HG02943 (cell line): ENCODE data around the gene METTL16.
A peak's percentile ranks its signal among the peaks of the same experiment; 100 is the strongest.
"Not testable (repeated sequence)": the region's sequence is repeated elsewhere in the genome, so short reads cannot be mapped to it uniquely, and the experiment has no call there.

Experiments
- ATAC-seq: cut with Tn5 transposase; IDR thresholded peaks from one replicate; pipeline ENCODE4 v1.9.1; 2021; ENCODE audit warnings: mild to moderate bottlenecking, low read depth, moderate library complexity; ENCODE audit not compliant: unreplicated experiment

The METTL16 gene, protein sequence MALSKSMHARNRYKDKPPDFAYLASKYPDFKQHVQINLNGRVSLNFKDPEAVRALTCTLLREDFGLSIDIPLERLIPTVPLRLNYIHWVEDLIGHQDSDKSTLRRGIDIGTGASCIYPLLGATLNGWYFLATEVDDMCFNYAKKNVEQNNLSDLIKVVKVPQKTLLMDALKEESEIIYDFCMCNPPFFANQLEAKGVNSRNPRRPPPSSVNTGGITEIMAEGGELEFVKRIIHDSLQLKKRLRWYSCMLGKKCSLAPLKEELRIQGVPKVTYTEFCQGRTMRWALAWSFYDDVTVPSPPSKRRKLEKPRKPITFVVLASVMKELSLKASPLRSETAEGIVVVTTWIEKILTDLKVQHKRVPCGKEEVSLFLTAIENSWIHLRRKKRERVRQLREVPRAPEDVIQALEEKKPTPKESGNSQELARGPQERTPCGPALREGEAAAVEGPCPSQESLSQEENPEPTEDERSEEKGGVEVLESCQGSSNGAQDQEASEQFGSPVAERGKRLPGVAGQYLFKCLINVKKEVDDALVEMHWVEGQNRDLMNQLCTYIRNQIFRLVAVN

DNA sequence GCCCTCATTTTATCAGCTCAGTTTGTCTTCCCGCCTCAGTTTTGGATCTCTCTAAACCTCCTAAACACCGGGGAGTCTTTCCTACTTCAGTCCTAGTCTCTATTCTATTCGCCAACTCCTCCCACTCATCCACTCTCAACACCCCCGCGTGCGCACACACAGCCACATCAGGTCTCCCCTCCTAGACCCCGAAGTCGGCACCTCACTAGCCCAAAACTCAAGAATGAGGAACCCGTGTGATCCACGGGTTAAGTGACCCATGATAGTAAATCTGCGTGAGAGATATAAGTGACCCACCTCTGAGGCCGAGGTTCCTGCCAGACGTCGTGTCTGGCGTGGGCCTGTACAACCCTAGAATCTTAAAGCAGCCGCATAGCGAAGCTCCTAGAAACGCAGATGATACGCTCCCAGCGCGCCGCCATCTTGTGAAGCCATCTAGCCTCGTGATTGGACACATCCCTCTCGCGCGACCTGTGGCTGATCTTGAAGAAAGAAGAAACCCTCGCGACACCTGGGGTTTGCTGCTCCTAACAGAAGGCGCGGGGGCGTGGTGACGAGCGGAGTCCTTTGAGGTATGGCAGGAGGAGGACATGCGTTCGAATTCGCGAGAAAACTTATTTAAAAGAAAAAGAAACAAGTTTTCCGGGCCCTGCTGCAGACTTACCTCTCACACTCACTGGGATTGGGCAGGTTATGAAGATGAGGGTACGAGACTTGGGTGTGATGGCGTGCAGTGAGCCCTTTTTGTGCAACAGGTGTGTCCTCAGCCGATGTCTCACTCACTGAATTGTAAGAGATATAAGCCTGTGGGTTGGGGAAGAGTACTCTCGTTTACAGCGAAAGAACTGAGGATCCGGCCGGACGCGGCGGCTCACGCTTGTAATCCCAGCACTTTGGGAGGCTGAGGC, at the start of gene METTL16:
METTL16 (minus strand) TSS at position 427 of the 908 bp plus-strand sequence. CDS start 9,557 bp downstream, outside the sequence.
- ATAC-seq = peak; percentile 93

DNA sequence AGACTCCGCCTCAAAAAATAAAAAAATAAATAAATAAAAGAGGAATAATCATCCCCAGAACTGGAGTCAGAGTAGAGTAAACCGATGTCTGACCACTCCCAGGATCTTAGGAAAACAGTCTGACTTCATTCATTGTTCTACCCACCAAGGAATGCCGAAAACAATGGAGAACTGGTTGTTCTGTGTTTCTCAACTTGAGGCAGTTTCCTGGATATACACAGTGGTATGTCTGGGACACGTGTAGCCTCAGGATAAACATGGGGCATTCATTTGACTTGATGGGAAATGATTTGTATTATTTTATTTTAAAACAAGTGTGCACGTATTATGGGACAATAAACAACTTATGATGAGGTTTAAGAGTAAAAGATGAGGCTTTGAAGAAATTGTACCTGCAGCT, 49.0 kb upstream of the METTL16 start:
- ATAC-seq = no peak

DNA sequence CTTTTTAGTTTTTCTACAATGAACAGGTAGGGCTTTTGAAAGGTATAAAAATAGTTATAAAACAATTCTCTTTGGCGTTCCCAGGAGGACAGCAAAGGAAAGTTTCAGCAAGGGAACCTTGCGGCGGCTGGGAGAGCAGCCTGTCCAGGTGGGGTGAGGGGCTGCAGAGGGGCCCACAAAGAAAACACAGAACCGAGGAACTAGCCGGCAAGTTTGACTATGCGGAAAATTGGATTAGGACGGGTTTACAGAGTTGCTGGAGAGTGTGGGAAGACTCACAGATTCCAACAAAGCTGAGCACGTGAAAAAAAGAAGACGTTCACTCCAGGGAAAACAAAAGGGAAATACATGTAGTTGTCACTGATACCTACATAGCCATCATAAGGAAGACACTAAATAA, 40.2 kb upstream of the METTL16 start:
- ATAC-seq = no peak

DNA sequence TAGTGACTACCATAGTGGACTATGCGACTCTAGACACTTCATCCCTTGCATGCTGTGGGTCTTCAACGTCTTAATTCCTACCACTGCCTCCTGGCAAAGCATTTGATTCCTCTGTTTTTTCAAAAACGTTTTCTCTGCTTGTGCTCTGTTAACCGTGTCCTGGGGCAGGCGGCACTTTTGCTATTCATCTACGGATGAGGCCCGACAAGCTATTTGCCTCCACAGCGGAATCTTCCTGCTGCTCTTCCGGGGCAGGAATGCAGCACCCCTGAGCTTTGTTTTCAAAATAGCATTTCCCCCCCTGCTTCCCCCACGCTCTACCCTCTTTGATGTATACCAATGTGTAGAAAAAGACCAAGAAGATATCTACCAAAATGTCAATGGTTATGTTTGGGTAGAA, 39.8 kb upstream of the METTL16 start:
- no peak for ATAC-seq

DNA sequence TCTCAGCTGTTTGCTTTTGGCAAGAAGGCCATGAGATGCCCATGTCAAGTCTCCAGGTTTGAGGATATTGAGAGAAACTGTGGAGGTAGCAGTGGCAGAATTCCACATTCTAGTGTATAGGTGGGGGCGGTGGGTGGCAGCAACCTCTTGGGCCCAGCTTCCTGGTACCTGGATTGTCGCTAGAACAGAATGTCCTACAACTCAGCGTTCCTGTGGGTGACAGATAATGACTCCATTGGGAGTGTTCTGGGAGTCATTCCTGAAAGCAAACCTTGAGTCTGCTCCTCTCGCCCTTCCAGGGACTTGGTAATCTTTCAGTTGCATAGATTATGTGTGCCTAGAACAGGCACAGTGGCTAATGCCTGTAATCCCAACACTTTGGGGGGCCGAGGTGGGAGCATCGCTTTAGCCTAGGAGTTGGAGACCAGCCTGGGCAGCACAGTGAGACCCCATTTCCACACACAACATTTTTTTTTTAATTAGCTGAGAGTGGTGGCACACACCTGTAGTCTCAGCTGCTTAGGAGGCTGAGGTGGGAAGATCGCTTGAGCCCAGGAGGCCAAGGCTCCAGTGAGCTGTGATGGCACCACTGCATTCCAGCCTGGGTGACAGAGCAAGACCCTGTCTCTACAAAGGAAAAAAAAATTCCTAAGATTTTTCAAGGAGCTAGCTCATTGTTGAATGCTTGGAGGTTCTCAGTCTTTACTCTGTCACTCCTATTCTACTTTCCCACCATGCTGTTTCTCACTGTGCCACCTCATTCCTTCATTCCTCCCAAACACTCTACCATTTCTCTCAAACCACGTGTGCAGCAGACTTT, 37.9 kb upstream of the METTL16 start:
- no peak for ATAC-seq

DNA sequence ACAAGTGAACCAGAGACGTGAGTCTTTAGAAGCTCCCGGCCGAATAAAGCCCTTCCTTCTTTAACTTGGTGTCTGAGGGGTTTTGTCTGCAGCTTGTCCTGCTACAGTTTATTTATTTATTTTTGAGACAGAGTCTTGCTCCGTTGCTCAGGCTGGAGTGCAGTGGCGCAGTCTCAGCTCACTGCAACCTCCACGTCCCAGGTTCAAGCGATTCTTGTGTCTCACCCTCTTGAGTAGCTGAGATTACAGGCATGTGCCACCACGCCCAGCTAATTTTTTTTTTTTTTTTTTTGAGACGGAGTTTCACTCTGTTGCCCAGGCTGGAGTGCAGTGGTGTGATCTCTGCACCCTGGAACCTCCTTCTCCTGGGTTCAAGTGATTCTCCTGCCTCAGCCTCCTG, 36.3 kb upstream of the METTL16 start:
- not testable (repeated sequence) for ATAC-seq

DNA sequence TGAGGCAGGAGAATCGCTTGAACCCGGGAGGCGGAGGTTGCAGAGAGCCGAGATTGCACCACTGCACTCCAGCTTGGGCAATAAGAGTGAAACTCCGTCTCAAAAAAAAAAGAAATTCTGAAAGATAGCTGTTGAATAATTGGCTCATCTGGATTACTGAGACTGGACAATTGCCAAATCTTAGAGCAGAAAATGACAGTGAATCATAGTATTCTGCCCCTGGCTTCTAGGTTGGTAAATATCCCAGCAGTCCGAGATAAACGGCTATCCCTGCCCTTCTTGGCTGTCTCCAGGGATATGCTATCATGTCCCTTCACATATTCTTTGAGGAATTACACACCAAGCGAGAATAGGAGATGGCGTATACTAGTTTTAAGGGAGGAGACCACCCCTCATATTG, 35.5 kb upstream of the METTL16 start:
- no peak for ATAC-seq

DNA sequence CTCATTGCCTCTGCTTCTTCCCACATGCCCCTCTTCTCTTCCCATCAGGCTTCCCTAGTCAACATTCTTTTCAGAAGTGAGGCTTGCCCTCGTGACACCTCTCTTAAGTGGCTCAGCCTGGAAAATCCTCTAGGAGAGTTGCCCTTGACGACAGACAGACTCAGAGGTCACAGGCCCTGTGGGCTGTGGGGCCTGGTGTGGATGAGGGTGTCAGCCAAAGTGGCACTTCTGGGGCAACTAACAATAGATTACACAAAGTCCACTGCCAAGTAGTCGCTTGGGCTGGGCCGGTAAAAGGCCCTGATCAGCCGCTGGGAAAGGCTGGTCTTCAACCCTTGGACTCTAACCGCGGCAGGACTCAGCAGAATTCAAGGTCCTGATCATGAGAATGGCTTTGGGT, 33.7 kb upstream of the METTL16 start:
- ATAC-seq = no peak

DNA sequence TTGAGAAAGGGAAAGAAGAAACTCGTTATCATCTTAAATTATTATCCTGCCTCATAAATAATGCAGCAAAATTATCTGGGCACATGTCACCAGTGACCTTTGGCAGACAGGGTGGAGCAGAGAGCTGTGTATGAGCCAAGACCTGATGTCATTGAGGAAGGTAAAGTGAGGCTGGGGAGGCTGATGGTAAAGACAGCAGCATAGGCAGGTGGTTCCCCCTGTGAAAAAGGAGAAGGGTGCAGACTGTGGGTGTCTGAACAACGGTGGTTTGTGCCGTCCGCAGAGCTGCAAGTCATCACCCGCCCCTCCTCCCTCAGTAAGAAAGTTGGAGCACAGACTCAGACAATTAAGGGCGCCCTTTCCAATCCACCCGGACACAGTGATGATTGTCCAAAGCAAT, 30.8 kb upstream of the METTL16 start:
- no peak for ATAC-seq

DNA sequence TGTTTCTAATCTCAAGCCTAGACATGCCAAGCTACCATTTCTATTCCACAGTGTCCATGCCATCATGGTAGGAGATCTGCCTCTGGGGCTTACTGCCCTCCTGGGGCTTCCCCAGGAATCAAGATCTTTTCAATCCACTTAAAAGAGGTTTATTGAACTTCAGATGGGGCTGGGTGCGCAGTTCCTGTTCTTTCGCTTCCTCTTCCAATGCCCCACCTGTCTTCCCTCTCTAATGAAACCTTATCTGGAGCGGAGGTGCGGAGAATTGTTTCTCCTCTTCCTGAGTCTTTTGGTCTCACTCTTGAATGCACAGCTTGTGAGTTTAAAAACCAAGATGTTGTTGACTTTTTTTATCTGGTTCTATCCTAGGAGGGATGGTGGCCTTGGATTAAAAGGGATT, 30.4 kb upstream of the METTL16 start:
- ATAC-seq = no peak

DNA sequence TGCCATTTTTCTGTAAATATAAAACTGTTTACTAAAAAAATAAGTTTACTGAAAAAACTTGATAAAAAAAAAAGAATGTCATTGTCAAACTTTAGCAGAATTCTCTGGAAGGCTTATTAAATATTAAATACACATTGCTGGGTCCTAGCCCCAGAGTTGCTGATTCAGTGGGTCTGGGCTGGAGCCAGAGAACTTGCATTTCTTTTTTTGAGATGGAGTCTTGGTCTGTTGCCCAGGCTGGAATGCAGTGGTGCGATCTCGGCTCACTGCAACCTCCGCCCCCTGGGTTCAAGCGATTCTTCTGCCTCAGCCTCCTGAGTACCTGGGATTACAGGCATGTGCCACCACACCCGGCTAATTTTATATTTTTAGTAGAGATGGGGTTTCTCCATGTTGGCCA, 25.9 kb upstream of the METTL16 start:
- not testable (repeated sequence) for ATAC-seq

DNA sequence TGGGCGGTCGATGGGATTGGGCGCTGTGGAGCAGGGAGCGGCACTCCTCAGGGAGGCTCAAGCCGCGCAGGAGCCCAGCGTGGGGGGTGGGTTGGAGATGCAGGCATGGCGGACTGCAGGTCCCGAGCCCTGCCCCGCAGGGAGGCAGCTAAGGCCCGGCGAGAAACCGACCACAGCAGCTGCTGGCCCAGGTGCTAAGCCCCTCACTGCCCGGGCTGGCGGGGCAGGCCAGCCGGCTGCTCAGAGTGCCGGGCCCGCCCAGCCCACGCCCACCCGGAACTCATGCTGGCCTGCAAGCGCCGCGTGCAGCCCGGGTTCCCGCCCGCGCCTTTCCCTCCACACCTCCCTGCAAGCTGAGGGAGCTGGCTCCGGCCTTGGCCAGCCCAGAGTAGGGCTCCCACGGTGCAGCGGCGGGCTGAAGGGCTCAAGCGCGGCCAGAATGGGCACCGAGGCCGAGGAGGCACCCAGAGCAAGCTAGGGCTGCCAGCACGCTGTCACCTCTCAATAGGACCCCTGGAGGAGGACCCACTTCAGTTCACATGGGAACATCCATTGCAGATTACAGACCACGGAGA, 20.5 kb upstream of the METTL16 start:
- no peak for ATAC-seq

DNA sequence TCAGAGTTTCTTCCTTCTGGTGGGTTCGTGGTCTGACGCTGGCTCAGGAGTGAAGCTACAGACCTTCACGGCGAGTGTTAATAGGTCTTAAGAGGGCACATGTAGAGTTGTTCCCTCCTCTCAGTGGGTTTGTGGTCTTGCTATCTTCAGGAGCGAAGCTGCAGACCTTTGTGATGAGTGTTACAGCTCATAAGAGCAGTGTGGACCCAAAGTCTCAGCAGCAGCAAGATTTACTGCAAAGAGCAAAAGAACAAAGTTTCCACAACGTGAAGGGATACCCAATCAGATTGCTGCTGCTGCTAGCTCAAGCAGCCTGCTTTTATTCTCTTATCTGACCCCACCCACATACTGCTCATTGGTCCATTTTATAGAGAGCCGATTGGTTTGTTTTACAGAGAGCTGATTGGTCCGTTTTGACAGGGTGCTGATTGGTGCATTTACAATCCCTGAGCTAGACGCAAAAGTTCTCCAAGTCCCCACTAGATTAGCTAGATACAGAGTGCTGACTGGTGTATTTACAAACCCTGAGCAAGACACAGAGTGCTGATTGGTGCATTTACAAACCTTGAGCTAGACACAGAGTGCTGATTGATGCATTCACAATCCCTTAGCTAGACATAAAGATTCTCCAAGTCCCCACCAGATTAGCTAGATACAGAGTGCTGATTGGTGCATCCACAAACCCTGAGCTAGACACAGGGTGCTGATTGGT, 19.7 kb upstream of the METTL16 start:
- ATAC-seq = not testable (repeated sequence)

DNA sequence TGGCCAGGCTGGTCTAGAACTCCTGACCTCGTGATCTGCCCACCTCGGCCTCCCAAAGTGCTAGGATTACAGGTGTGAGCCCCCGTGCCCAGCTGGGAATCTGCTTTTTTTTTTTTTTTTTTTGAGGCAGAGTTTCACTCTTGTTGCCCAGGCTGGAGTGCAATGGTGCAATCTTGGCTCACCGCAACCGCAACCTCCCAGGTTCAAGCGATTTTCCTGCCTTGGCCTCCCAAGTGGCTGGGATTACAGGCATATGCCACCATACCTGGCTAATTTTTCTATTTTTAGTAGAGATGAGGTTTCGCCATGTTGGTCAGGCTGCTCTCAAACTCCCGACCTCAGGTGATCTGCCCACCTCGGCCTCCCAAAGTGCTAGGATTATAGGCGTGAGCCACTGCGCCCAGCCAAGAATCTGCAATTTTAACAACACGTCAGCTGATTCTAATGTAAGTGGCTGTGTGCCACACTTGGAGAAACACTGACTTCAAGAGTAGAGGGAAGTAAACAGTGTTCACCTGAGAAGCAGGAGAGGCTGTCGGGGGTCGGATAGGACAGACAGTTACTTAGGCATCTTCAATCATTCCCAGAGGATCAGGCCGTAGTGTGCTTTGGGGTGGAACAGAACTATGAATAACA, 10.2 kb upstream of the METTL16 start:
- ATAC-seq = not testable (repeated sequence)

DNA sequence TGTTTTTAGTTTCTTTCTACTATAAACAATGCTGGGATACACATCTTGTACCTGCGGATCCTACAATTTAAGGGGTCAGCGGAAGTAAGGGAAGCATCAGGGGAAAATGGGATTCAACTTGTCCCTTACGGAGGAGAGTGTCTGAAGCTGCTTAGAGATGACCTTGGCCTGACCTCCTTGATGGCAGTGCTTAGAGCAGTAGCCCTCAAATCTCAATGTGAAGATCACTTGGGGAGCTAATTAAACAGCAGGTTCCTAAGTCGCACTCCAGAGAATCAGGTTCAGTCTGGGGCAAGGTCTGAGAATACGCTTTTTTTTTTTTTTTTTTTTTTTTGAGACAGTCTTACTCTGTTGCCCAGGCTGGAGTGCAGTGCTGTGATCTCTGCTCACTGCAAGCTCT, 9.6 kb upstream of the METTL16 start:
- ATAC-seq = no peak

DNA sequence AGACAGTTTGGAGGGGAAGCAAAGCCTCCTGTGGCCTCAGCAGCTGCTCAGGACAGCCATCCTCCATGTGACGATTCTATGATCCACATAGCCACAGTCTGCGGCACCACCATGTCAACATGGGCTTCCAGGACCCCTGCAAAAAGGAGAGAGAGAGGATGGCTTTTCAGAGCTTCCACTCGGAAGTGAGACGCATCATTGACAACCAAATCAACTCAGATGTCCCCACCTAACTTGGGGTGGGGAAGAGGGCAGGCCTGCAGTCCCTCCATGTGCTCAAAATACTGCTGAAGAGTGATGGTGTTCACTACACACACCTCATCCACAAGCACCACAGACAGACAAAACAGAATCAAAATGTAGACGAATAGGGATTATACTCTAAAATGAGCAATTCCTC, 5.9 kb upstream of the METTL16 start:
- no peak for ATAC-seq

DNA sequence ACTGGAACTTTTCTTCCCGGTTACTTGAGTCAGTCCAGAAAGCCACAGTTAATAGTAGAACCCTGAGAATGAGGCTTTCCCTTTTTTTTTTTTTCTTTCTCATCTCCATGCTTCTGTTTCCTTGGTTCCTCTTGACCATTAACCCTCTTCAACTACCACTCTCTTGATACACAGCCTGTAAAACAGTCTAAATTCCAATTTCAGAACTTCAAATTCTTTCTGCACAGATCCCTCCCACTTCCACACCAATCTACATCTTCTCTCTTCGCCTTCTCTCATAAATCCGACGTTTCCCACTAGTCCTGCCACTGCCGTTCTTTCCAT, 588 bp downstream of the METTL16 start:
- ATAC-seq = no peak

DNA sequence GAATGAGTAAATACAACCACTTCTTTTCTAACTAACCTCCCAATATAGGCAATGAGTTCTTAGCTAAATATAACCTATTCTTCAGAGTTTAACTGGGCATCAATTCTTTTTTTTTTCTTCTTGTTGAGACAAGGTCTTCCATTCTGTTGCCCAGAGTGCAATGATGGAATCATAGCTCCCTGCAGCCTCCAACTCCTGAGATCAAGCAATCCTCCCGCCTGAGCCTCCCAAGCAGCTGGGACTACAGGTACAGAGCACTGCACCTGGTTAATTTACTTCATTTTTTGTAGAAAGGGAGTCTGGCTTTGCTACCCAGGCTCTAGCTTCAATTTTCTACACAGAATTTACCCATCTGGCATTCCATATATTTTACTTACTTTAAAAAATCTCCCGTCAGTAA, 1.1 kb downstream of the METTL16 start:
- ATAC-seq = no peak

DNA sequence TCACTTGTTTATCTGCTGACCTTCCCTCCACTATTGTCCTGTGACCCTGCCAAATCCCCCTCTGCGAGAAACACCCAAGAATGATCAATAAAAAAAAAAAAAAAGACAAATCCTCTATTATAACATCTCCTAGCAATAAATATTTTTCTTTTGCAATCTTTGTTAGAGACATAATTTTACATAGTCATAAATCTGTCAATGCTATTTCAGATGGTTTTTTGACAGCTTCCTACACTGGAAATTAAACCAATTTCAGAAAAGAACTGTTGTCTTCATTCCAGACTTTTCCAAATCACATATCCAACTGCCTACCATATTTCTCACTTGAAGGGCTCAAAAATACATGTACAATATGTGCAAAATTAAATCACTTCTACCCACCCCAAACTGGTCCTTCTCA, 3.7 kb downstream of the METTL16 start:
- ATAC-seq = no peak
